ENCODE data around the gene SEC16A.

DNA sequence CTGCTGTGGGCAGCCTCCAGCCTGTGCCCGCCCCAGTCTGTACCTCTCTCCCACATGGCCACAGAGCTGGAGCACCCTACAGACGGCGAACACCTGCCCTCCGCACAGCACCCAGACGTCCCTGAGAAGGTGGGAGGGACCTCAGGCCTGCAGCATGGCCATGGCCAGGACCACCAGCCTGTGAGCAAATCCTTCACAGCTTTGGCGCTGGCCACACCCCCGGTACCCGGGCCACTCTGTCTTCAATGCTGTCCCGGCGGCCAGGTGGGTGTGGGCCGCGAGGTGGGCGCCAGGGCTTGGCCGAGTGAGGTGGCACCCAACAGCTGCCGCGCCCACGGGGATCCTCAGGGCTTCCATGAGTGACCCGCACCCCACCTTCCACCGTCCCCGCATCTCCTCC is 44.3 kb upstream of the SEC16A start:
- TF ChIP-seq POLR2A (IDR thresholded peaks at IDR 0.05; ENCODE audit: low read length) (no peak), GATA1 (IDR thresholded peaks at IDR 0.05; ENCODE audit: low read depth, low read length) (no peak)
